Uterus (tissue), 4 donors: ENCODE results near the gene ORM2. TPM values are rescaled to one million over a fixed set of nuclear protein-coding genes. Genes with fewer than 3 reads are reported as not detected.

Experiments
- DNase-seq, 2 donors: peaks; one replicate each; pipeline ENCODE4 v3.0.0-alpha.2; 2019 to 2020
- H3K27ac ChIP-seq, 2 donors: fragments of 200-600 bp; sonication (generic); 1 replicate in 1 of 2; 2 replicates in 1 of 2; pipeline ENCODE4 v1.5.1; 2016 to 2018
- H3K27me3 ChIP-seq, 2 donors: fragments of 200-600 bp; sonication (generic); one replicate each; pipeline ENCODE4 v1.5.1; 2018 to 2019; ENCODE audit warnings: control low read depth in 1 of 2
- H3K36me3 ChIP-seq, 2 donors: fragments of 200-600 bp; sonication (generic); one replicate each; pipeline ENCODE4 v1.5.1; 2019; ENCODE audit warnings: control low read depth in 1 of 2
- H3K4me1 ChIP-seq, 2 donors: fragments of 200-600 bp; sonication (generic); one replicate each; pipeline ENCODE4 v1.5.1; 2018 to 2019; ENCODE audit warnings: control low read depth in 1 of 2
- H3K4me3 ChIP-seq, 2 donors: fragments of 200-600 bp; sonication (generic); 1 replicate in 1 of 2; 2 replicates in 1 of 2; pipeline ENCODE4 v1.5.1; 2018 to 2019; ENCODE audit warnings: mild to moderate bottlenecking in 1 of 2
- H3K9me3 ChIP-seq, 2 donors: fragments of 200-600 bp; sonication (generic); one replicate each; pipeline ENCODE4 v1.5.1; 2019; ENCODE audit warnings: control low read depth in 1 of 2
- POLR2A ChIP-seq, 2 donors: fragments of 450-650 bp; IDR thresholded peaks; one replicate each; pipeline ENCODE4 v1.6.1; 2016; ENCODE audit warnings: antibody characterized with exemption in 2 of 2, mild to moderate bottlenecking in 1 of 2, moderate library complexity in 1 of 2
- intact Hi-C: fragments of 100-400 bp; cut with DNase I; formaldehyde crosslinking; loops from one replicate; pipeline ENCODE4 v1.15.1; 2023; ENCODE audit warnings: low total_unique reads
- total RNA-seq, 4 donors: library from RNA; depleted of rRNA in 3 of 4; stranded (reverse); fragments of >200 nt in 3 of 4; gene quantifications; one replicate each; pipeline versions ENCODE4 v1.1.0 to v1.2.4, GENCODE V29; 2014 to 2023
- TF ChIP-seq, protein P1 (sequence below), 4 experiments: fragments of 200-600 bp in 2 of 4; fragments of 450-650 bp in 2 of 4; sonication (generic) in 2 of 4; IDR thresholded peaks; one replicate each; pipeline ENCODE4 v1.5.1; 2016 to 2019; ENCODE audit warnings: antibody characterized with exemption in 4 of 4, mild to moderate bottlenecking in 2 of 4, moderate library complexity in 1 of 4
- donor health status: DM: yes; HTN: yes; CAD: no.

ORM2 gene
- total RNA-seq, 4 donors from 2014 or later = 1.2 TPM; not detected in 3

DNA sequence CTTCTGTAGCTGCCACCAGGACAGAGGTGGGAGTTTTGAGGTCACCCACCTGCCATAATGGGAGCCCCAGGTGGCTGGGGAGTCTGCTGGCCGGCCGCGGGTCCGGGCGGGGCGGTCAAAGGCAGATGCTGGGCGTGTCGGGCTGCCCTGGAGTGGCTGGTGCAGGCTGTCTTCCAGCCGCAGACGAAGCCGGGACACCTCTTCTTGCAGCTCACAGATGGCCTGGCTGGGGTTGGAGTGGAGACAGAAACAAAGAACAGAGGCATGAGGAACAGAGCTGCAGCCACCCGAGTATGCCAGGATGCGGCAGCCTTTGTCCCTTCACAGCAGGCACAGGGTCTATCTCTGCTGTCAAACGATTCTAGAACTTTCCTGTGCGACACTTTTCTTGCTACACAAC lies 18.0 kb downstream of the ORM2 start:
- intact Hi-C loops = loop anchor here (10.0 kb wide), 1 partner anchor 137 kb away; no protein-coding TSS in a partner anchor
- H3K27me3 ChIP-seq = no peaks in the 10 kb centered on the region
- peaks cover 5 to 11% of the 10 kb centered on the region in 2 donors for H3K4me1 ChIP-seq
- H3K36me3 ChIP-seq = no peaks in the 10 kb centered on the region
- no peak for DNase-seq
- no peaks in the 10 kb centered on the region for H3K9me3 ChIP-seq
- no peak overlapping the region for H3K4me3 ChIP-seq
- H3K27ac ChIP-seq = peak overlapping the region; percentile 80 to 84
- TF ChIP-seq, protein P1, sequence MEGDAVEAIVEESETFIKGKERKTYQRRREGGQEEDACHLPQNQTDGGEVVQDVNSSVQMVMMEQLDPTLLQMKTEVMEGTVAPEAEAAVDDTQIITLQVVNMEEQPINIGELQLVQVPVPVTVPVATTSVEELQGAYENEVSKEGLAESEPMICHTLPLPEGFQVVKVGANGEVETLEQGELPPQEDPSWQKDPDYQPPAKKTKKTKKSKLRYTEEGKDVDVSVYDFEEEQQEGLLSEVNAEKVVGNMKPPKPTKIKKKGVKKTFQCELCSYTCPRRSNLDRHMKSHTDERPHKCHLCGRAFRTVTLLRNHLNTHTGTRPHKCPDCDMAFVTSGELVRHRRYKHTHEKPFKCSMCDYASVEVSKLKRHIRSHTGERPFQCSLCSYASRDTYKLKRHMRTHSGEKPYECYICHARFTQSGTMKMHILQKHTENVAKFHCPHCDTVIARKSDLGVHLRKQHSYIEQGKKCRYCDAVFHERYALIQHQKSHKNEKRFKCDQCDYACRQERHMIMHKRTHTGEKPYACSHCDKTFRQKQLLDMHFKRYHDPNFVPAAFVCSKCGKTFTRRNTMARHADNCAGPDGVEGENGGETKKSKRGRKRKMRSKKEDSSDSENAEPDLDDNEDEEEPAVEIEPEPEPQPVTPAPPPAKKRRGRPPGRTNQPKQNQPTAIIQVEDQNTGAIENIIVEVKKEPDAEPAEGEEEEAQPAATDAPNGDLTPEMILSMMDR (IDR thresholded peaks at IDR 0.05) = no peak
- no peak for TF ChIP-seq POLR2A (IDR thresholded peaks at IDR 0.05)

DNA sequence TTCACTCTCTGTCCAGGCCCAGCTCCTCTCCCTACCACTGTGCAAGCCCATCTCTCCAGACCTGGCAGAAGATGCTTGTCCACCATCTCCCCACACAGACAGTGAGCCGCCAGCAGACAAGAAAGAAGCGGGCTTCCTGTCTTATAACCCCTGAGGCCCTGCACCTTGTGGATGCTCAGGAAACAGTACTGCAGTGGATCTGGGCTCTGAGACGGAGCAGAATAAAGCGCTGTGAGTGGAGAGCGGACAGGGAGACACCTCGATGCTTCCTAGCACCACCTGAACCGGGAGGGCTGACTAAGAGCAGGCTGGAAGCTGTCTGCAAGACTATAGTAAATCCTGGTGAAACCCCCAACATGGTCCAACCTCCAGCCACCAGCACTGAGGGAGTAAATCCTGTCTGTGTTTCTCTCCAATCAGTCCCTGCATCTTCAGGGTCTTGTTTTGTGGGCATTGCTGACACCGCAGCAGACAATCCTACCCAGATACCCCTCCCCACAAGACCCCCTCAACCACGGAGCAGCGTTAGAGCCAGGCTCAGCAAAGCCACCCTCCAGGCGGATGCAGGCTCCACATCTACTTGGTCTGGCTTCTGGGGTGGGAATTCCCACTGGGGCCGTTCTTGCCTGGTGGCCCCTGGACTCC lies 18.7 kb downstream of the ORM2 start:
- Histone ChIP-seq H3K4me3 (no peak overlapping the region), H3K9me3 (no peaks in the 10 kb centered on the region), H3K27ac (peak overlapping the region; percentile 80 to 84), H3K36me3 (no peaks in the 10 kb centered on the region), H3K4me1 (peaks cover 5 to 11% of the 10 kb centered on the region in 2 donors), H3K27me3 (no peaks in the 10 kb centered on the region)
- no peak for TF ChIP-seq POLR2A (IDR thresholded peaks at IDR 0.05)
- TF ChIP-seq, protein P1 (IDR thresholded peaks at IDR 0.05) = no peak
- no peak for DNase-seq
- intact Hi-C loops = loop anchor here (10.0 kb wide), 1 partner anchor 136 kb away; no protein-coding TSS in a partner anchor

DNA sequence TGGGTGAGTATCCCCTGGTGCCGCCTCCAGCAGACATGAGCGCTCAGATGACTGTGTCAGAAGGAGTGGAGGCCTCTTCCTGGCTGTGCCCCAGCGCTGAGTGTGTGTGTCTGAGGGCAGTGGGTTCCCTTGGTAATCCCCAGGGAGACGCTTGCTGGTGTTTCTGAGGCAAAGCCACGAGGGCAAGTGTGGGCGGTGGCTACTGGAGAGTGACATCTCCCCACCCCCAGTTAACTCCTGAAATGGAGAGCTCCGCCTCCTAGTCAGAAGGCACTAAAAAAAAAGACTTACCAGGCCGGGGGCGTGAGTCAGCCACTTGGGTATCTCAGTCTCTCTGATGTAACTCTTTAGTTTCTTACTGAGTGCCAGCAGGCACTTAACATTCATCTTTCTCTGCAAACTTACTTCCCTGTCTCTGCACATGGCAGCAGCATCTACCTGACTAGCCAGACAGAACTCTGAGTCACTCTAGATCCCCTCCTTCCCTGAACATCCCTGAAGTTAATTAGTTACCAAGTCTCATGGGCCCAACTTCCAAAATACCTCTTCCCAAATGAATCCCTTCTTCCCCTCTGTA lies 19.3 kb downstream of the ORM2 start:
- Histone ChIP-seq H3K4me3 (no peak overlapping the region), H3K27me3 (no peaks in the 10 kb centered on the region), H3K4me1 (peaks cover 5 to 11% of the 10 kb centered on the region in 2 donors), H3K36me3 (no peaks in the 10 kb centered on the region), H3K9me3 (no peaks in the 10 kb centered on the region), H3K27ac (peak overlapping the region; percentile 80 to 84)
- intact Hi-C loops = loop anchor here (10.0 kb wide), 1 partner anchor 136 kb away; no protein-coding TSS in a partner anchor
- TF ChIP-seq, protein P1 (IDR thresholded peaks at IDR 0.05) = no peak
- TF ChIP-seq POLR2A (IDR thresholded peaks at IDR 0.05) = peak in 1 of 2 donors; percentile 12
- peak; percentile 89 to 95 for DNase-seq

DNA sequence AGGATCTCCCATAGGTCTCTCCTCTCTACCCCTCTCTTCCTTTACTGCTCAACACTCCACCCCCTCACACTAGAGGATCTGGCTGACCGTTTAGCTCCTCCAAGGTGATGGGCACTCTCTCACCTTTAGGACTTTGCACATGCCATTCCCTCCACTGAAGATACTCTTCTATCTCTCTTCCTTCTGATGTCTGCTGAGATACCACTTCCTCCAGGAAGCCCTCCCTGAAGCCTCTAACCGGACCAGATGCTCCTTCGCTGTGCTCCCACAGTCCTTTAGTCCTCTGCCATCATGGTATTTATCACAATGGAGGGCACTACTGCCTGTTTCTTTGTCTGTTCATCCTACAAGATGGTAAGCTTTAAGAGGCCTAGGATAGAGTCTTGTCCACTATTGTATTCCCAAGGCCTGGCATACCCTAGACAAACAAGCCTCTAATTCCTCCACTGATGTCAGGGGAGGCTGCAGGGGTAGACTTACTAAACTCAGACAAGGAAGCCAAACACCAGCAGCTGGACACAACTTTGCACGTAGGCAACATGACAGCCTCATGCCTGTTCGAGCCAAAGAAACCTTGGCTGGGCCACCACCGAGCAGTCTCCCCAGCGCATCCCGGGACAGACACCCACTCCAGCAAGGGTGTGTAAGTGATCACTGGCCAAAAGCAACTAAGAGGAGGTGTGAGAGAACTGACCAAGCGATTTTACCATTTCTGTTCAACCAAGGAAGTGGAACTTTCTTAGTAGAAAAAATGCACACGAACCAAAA lies 20.2 kb downstream of the ORM2 start:
- DNase-seq = no peak
- Histone ChIP-seq H3K27ac (peak overlapping the region; percentile 80 to 84), H3K9me3 (no peaks in the 10 kb centered on the region), H3K4me3 (no peak overlapping the region), H3K4me1 (peaks cover 5 to 11% of the 10 kb centered on the region in 2 donors), H3K27me3 (no peaks in the 10 kb centered on the region), H3K36me3 (no peaks in the 10 kb centered on the region)
- no peak for TF ChIP-seq POLR2A (IDR thresholded peaks at IDR 0.05)
- TF ChIP-seq, protein P1 (IDR thresholded peaks at IDR 0.05) = no peak
- intact Hi-C loops = loop anchor here (10.0 kb wide), 1 partner anchor 135 kb away; no protein-coding TSS in a partner anchor
